GM19324 (cell line): ENCODE measurements around the gene COX7B2.

ENCODE experiments used
- ATAC-seq: cut with Tn5 transposase; IDR thresholded peaks from one replicate; pipeline ENCODE4 v1.9.1; 2021; ENCODE audit warnings: mild to moderate bottlenecking, moderate library complexity; ENCODE audit not compliant: unreplicated experiment, low FRiP score

COX7B2 gene

DNA sequence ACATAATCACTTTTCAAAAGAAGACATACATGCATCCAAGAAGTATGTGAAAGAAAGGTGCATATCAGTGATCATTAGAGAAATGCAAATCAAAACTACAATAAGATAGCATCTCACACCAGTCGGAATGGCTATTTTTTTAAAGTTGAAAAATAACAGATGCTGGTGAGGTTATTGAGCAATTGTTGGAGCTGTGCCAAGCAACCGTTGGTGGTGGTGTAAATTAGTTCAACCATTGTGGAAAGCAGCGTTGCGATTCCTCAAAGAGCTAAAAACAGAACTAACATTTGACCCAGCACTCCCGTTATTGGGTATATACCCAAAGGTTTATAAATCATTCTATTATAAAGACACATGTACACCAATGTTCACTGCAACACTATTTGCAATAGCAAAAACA lies 14.2 kb downstream of the COX7B2 start:
- no peak for ATAC-seq

DNA sequence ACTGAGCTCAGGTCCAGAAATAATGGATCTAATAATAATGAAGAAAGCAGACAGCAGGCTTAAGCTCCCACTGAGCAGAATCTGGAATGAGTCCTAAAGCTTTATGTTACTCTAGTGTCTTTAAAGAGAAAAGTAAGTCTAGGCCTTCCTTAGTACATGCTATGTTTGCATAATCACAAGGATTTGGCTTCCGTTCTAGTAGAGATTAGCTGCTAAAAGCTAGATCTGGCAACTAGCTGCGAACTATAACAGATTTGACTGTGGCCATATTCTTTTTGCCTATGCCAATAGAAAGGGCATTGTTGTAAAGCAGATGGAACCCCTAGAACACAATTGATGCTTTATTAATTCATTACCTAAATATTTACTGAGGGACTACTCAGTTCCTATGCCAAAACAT lies 19.0 kb downstream of the COX7B2 start:
- ATAC-seq, result no peak

DNA sequence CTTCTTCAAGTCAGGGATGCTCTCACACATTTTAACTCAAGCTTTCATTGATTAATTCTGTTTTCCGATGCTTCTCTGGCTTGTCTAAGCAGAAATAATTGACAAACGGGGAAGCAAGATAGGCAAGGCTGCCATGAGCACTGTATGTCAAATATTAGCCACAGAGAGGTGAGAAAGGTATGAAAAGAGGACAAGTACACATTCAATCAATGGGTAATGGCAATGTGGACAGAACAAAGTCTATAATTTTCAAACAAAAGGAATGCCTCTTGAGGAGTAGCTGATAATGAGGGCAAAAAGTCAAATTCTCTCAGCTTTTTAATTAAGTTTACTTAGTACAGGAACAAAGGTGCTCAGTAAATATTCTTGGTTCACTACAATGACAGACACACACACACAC lies 19.6 kb downstream of the COX7B2 start:
- ATAC-seq, result no peak

DNA sequence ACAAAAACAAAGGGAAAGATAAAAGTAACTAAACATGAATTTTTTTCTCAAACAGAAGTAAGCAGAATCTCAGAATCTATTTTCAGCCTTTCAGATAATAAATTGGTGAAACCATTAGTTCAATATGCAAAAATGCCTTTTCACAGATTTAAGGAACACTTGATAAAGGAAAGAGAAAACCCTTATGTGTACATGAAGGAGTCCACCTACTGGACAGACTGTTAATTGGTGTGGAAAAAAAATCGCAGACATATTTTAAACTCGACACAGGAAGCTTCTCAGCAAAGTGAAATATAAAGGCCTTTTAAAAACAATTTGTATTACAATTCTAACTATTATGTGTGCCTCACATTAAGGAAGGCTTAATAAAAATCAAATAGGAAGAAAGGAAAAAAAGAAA lies 22.3 kb downstream of the COX7B2 start:
- ATAC-seq, result no peak

DNA sequence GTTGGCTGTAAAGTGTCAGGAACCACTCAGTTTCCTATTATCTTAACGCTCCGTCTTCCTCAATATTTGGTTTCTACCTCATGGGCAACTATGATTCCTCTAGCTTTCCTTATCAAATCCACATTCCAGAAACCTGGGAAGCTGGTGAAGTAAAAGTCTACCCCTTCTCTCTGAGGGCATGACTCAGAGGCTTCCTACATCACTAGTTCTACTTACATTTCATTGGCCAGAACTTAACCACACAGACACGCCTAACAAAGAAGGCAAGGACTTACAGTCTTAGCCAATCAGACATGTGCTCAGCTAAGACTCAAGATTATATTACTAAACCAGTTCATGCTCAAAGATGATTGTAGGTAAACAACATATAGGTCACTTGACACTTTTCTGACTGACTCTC lies 30.4 kb downstream of the COX7B2 start:
- no peak for ATAC-seq

DNA sequence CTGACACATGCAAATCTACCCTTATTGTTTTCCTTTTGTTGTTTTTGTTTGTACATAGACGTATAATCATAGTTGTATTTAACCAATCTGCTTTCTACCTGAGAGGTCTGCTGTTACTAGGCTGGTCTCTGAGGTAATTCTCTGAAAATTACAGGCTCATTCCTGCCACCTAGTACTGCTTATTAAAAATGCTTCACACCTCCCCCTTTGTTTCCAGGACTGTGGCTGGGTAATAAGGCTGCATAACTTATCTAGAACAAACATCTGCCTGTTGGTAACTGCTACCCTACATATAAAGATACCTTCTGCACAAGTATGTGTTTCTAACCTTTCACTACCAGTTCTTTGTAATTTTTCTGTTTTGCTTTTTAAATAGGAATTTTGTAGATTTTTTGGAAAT lies 34.2 kb downstream of the COX7B2 start:
- ATAC-seq, result no peak

DNA sequence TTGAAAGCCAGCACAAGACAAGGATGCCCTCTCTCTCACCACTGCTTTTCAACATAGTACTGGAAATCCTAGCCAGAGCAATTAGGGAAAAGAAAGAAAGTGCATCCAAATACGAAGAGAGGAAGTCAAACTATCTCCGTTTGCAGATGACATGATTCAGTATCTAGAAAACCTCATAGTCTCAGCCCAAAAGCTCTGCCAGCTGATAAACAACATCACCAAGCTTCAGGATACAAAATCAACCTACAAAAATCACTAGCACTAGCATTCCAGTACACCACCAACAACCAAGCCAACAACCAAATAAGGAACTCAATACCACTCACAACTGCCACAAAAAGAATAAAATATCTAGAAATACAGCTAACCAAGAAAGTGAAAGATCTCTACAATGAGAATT lies 38.6 kb downstream of the COX7B2 start:
- no peak for ATAC-seq

DNA sequence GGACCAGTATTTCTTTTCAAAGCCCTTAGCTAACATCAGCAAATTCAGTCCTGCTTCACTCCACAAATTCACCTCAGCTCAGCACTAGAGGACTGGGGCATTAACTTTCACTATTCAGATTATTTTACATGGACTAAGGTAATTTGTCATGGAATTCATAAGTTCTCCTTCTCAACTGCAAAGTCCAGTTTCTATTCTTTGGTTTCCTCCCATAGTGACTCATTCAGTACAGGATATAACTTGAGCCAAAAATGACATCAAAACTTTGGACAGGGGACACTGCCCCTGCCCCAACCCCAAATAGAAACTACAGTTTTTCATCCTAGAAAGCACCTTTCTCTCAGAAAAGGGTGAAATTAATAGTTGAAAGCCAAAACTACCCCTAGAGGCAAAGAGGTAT lies 52.7 kb downstream of the COX7B2 start:
- no peak for ATAC-seq

DNA sequence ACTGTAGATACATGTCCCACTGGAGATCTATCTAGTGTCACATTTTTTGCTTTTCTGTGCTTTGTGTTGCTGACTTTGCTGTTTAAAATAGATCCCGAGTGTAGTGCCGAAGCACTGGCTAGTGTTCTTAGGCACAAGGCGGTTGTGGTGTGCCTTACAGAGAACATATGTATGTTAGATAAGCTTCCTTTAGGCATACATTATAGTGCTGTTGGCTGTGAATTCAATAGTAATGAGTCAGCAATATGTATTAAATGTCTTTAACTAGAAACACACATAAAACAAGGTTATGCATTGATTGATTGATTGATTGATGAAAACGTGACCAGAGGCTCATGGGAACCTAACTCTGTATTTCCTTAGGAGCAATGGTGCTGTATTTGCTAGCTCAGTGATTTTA lies 56.2 kb downstream of the COX7B2 start:
- no peak for ATAC-seq

DNA sequence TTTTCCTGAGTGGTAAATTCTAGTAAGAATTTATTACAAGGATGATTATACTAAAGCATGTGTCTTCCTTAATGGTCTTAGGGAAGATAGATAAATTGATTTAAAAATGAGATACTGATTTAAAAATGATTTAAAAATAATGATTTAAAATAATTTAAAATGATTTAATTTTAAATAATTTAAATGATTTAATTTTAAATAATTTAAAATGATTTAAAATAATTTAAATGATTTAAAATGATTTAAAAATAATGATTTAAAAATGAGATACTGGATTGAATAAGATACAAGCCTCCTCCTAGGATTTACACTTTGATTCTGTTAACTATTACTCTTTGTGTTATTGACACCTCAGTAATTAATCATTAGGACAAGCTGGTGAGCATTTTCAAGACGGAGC lies 59.0 kb downstream of the COX7B2 start:
- ATAC-seq, result no peak

DNA sequence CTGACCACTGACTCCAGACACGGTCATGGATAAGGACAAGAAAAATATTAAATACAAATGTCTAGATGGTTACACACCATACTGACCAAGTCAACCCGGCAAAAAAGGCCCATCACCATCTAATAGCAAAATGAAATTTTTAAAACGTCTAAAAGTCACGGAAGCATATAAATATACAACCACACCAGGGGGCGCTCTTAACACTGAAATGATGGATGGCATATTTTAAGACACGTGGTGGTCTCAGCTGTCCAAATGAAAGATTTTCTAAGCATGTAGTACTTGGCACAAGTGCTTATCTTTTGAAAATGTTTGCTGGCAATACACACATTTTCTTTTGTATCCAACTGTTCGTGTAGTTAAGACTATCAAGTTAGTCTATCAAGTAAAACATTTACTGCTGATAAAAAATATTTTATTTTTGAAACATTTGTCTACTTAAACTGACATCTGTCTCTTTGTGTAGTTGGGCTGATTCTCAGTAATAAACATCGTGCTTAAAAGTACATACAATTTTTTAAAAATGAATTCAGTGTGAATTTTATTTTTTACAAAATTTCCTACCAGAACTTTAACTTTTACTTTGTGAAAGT lies 64.6 kb downstream of the COX7B2 start:
- no peak for ATAC-seq

DNA sequence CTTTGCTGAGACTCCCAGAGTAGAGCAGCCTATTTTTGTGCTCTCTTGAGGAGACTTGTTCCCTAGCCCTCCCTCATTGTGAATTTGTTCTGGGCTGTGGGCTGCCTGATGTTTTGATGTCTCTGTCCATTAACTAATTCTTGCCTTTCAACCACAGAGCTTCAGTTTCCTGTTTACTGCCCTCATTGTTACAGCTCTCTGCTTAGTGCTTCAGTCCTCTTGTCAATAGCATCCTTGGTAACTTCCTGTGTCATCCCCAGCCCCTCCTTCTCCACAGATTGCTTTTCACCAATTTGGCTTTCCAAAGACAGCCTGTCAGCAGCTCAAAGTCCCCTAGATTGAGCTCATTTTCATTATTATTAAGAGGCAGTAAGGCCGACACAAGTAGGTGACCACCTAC lies 69.9 kb downstream of the COX7B2 start:
- no peak for ATAC-seq

DNA sequence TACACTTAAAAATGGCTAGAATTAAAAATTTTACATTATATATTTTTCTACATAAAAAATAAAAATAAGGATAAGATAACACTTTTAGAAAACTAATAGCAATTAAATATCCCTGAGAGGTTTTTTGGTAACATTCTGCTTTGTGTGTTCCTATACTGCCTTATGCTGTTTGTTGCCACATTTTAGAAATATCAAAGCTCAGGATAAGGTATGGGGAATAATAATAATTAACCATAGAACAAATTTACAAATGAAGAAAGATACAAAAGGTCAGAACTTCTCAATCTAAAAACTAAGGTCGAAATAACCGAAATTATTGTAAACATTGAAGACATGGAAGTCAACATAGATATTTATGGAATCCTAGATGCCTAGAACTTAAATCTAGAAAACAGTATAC lies 71.4 kb downstream of the COX7B2 start:
- ATAC-seq, result no peak

DNA sequence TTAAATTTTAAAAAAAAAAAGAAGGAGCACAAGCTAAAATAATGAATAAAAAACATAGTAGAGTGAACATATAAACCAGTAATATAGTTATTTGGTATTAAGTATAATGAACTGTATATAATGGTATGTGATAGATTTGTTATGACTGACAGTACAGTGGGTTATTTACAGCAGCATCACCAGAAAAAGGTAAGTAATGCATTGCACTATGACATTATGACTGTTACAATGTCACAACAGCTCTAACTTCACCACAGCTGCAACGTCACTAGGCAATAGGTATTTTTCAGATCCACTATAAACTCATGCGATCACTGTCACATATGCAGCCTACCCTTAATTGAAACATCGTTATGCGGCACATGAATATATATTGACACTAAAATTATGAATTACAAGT lies 72.5 kb downstream of the COX7B2 start:
- no peak for ATAC-seq

DNA sequence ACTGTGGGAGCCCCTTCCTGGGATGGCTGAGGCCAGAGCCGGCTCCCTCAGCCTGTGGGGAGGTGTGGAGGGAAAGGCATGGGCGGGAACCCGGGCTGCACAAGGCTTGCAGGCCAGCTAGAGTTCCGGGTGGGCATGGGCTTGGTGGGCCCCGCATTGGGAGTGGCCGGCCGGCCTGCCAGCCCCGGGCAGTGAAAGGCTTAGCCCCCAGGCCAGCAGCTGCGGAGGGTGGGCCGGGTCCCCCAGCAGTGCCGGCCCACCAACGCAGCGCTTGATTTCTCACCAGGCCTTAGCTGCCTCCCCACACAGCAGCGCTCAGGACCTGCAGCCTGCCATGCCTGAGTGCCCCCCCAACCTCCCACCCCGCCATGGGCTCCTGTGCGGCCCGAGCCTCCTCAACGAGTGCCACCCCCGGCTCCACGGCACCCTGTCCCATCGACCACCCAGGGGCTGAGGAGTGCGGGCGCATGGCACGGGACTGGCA lies 78.0 kb downstream of the COX7B2 start:
- ATAC-seq, result no peak

DNA sequence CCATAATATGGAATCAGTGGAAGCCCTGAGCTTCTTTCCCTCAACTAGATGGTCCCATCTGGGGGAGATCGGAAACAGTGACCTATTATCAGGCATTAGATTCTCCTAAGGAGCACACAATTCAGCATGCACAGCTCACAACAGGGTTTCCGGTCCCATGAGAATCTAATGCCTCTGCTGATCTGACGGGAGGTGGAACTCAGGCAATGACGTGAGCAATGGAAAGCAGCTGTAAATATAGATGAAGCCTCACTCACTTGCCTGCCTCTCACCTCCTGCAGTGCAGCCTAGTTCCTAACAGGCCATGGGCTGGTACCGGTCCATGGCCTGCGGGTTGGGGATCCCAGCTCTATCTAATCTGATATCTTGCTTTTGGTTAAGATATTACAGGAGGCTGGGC lies 88.9 kb downstream of the COX7B2 start:
- no peak for ATAC-seq

DNA sequence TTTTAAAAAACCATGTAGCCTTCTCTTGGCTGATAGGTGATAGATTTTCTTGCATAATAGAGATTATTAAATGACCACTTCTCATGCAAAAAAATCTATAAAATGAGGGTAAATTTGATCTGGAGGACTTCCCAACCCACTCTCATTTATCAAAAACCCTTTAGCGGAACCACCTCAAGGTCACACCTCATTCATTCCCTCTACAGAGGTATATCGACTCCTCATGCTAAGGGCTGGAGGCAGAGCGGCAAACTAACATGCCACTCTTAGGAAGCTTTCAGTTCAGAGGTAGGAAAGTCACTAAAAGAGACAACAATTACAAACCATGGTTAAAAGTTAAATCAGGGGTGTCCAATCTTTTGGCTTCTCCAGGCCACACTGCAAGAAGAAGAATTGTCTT lies 90.0 kb downstream of the COX7B2 start:
- no peak for ATAC-seq

DNA sequence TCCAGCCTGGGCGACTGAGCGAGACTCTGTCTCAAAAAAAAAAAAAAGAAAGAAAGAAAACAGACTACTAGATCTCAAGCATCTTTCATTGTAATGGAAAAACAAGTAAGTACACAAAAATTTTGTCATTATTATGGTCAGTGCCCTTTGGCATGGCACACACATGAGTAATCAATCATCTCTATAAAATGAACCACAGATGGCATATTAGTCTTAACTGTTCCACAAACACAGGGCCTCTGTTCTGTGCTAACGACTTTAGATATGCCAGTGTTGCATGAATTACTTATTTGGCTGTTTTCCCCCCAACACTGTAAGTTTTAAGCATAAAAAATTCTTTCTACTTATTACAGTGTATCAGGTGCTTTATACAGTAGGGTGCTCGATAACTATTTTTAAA lies 90.4 kb downstream of the COX7B2 start:
- ATAC-seq, result no peak

DNA sequence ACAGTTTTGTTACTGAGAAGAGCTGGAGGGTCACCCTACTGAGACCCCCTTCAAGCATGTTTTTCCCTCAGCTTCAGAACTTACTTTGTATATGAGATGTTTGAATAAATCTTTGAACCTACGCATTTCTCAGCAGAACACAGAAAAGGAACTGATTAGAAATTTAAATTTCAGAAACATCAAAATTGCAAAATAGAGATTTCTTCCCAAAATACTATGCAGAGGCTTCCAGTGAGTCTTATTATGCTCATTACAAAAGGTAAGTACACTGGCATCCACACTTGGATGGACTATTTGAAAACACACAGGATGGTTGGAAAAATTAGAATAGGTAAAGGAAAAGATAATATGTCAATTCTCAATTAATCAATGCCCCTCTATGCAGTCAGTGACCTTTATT lies 91.2 kb downstream of the COX7B2 start:
- ATAC-seq, result no peak

DNA sequence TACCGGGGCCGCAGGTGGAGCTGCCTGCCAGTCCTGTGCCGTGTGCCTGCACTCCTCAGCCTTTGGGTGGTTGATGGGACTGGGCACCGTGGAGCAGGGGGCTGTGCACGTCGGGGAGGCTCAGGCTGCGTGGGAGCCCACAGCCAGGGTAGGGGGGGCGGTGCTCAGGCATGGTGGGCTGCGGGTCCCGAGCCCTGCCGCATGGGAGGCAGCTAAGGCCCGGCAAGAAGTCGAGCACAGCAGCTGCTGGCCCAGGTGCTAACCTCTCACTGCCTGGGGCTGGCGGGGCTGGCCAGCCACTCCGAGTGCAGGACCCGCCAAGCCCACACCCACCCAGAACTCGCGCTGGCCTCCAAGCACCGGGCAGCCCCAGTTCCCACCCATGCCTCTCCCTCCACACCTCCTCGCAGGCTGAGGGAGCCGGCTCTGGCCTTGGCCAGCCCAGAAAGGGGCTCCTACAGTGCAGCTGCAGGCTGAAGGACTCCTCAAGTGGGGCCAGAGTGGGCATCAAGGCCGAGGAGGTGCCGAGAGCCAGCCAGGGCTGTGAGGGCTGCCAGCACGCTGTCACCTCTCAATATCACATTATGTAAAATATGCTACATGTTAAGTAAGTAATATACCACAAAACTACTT lies 104.1 kb downstream of the COX7B2 start:
- ATAC-seq, result no peak

DNA sequence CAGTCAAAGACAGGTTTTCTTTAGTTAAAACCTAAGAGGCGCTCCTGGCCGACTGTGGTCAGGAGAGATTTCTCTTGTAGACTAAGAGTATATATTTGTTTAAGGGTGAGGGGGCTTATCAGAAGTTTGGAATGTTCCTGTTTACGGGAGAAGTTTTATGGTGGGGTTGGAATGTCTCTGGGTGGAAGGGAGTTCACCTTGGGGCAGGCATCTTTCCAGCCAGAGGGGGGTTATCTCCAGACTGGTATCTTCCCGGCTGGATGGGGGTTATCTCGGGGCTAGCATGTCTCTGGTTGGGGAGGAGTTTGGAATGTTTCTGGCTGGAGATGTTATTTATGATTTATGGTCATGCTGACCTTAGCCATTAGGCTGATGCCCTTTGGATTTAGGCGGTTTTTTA lies 116.0 kb downstream of the COX7B2 start:
- ATAC-seq, result no peak

DNA sequence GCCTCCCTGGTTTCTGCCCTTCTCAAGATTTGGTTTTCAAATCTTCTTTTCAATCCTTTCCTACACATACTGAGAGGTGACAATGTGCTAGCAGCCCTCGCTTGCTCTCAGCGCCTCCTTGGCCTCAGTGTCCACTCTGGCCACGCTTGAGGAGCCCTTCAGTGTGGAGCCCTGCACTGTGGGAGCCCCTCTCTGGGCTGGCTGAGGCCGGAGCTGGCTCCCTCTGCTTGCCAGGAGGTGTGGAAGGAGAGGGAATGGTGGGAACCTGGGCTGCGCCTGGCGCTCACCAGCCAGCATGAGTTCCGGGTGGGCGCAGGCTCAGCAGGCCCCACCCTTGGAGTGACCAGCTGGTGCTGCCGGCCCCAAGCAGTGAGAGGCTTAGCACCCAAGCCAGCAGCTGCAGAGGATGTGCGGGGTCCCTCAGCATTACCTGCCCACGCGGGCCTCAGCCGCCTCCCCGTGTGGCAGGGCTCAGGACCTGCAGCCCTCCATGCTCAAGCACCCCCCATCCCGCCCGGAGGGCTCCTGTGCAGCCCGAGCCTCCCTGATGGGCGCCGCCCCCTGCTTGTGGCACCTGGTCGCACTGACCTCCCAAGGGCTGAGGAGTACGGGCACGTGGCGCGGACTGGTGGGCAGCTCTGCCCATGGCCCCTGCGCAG lies 127.5 kb downstream of the COX7B2 start:
- no peak for ATAC-seq
